ENCODE measurements around the gene PELI3.

GRCh38 chr11:66447012-66447411 is 19.7 kb upstream of the PELI3 start:
- no peak for TF ChIP-seq CTCF (conservative IDR thresholded peaks at IDR 0.05; ENCODE audit: low read length)
- TF ChIP-seq EZH2phosphoT487 (IDR thresholded peaks at IDR 0.05; ENCODE audit: borderline replicate concordance) = no peak

Data from Loucy (cell line).